GM18502 (cell line): ENCODE results near the gene MECR.

ENCODE experiments used
- ATAC-seq: cut with Tn5 transposase; IDR thresholded peaks from one replicate; pipeline ENCODE4 v1.9.1; 2021; ENCODE audit warnings: mild to moderate bottlenecking; ENCODE audit not compliant: unreplicated experiment, poor library complexity

Gene MECR

DNA sequence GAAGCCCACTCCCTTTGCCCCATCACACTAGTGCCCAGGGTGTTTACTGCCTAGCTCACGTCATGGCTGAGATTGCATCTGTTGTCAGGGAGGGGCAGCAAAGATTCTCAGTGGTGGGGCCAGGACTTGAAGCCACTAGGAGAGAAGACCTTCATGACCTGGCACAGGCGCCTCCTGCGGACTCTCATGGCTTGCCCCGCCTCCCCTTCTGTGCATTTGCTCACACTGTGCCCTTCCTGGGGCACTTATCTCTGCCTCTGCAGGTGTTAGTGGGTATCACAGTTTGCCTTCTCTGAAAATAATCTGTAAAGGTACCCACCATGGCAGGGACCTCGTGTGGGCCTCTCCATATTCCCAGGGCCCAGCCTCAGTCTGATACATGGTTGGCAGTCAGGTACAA lies 25.7 kb upstream of the MECR start:
- ATAC-seq: no peak

DNA sequence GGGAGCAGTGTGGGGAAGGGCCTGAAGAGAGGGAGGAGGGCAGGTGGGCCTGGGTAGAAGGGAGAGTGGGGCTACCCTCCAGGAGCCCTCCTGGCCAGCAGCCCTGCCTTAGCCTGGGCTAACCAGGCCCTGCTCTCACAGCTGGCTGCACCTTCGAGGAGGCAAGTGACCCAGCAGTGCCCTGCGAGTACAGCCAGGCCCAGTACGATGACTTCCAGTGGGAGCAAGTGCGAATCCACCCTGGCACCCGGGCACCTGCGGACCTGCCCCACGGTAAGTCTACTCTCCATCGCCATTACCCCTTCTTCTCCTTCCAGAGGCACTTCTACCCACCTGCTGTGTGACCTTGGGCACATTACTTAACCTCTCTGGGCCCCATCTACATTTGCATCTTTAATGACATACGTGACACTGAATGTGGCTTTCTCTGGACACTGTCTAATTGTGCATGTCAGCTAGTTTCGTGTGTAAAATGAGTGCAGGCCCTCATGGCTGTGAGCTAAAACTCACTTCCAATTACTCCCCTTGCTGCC lies 24.5 kb upstream of the MECR start:
- no peak for ATAC-seq

DNA sequence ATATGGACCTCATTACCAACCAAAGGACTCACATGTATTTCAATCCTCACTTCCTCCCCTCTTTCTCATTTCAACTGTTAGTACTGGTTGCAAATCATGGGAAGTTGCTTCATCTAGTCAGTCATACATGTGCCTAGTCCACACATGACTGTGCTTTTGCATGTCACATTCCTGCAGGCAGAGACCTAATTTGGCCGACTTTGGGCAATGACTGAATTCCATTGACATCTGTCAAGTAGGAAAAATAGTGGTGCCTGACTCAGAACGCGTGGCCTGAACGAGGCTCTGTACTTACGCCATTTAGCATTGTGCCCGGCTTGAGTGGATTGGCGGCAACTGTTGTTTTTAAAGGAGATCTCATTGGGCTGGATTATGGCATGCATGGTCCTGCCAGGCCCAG lies 23.6 kb upstream of the MECR start:
- no peak for ATAC-seq

DNA sequence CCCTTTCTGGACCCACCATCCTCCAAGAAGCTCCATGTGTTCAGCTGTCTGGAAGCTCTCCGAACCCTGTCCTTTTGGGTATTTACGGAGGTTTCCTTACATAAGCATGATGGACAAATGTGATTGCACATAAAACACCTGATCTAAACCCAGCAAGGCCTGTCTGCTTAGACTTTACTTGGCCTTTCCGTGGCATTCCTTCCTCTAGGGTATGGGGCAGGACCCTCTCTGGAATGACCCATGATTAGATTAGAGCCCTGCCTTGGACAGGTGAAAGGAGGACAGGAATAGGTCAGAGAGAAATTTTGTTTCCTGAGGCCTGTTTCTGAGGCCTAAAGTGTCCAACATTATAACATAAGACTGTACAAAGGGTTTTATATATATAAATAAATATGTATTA lies 22.4 kb upstream of the MECR start:
- ATAC-seq: no peak

DNA sequence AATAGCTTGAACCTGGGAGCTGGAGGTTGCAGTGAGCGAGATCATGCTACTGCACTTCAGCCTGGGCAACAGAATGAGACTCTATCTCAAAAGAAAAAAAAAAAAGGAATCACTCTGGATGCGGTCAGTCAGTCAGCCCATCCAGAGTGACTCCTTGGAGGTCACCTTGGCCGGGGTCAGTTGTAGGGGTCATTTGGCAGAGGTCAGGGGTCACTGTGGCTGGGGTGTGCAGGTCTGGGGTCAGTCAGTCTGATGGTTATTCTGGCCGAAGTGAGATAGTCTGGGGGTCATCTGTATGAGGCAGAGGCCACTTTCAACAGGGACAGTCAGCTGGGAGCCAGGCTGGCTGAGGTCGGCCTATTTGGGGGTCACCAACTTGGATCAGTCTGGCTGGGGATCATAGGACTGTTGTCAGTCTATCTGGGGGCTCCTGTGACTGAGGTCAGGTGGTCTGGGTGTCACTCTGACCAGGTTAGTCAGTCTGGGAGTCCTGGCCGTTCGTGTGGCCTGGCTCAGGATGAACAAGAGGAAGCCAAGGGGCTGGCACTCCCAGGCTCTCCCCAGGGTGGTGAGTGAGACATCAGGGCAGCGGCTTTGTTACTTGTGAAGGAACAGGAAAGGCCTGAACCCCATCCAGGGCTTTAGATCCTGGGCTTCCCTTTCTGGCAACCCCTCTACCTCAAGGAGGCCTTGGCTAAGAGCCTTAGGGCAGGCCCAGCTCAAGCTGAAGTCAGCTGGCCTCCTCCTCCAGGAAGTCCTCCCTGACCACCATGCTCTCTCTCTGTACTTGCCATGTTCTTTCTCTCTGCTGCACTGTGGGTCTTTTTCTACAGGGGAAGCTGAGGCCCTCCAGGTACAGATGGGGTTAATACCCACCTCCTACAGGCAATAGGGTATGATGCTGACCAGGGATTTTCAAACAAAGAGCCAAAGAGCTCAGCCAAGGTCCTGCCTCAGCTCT lies 20.7 kb upstream of the MECR start:
- no peak for ATAC-seq

DNA sequence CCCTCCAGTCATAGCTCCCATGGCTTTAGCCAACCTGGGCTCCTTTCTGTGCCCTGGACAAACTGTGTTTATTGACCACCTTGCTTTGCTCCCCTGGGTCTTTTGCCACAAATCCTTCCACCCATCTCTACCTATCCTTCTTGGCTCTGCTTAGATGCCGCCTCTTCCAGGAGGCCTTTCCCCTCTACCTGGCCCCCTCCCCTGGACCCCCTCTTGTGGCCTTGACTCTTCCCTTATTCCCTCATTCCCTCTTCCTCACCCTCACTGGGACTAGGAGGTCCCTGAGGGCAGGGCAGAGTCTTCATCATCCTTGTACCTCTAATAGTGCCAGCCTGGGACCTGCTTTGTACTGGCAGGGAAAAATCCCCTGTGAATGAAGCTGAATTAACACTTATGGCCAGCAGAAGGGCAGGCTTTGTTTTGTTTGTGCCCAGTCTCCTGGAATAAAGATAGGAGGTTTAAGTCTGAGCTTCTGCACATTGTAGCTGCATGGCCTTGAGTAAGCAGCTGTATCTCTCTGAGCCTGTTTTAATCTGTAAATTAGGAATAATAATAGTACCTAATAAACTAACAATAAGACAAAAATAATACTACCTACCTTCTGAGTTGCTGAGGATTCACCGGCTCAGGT lies 19.3 kb upstream of the MECR start:
- no peak for ATAC-seq

DNA sequence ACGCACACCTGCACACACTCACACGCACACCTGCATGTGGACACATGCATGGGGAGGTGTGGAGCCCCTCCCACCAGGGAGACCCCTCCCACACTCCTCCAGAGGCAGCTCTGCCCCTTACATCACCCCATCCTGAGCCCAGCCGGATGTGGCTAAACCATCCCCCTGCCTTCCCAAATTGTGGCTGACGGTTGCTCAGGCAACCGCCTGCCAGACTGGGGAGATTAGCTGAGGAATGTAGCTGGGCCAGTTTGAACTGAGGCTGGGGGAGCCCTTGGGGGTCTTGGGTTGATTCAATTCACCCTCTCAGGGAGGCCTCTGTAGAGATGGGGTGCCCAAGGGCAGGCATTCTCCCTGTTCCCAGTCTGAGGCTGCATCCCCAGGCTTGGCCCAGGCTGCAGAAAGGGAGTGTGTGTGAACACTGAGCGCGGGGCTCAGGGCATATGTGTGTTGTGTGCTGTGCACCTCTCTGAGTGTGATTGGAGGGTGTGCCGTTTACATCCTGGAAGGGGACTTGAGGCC lies 18.5 kb upstream of the MECR start:
- no peak for ATAC-seq

DNA sequence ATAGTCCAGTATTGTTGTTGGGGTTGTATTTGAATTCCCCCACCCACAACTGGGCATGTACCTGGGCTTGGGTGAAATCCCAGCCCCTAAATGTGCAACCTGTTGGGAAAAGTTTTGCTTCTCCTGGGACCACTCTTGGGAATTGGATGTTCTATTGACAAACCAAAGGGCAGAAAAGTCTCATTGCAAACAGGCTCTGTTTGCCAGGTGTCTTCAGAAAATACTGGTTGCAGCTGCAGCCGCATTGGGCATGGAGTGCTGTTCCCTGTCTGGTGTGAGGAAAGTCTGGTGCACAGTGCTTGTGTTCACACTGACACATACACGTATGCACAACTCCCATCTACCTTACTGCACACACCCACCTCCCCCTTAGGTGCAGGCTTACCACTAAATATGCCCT lies 17.7 kb upstream of the MECR start:
- ATAC-seq: no peak

DNA sequence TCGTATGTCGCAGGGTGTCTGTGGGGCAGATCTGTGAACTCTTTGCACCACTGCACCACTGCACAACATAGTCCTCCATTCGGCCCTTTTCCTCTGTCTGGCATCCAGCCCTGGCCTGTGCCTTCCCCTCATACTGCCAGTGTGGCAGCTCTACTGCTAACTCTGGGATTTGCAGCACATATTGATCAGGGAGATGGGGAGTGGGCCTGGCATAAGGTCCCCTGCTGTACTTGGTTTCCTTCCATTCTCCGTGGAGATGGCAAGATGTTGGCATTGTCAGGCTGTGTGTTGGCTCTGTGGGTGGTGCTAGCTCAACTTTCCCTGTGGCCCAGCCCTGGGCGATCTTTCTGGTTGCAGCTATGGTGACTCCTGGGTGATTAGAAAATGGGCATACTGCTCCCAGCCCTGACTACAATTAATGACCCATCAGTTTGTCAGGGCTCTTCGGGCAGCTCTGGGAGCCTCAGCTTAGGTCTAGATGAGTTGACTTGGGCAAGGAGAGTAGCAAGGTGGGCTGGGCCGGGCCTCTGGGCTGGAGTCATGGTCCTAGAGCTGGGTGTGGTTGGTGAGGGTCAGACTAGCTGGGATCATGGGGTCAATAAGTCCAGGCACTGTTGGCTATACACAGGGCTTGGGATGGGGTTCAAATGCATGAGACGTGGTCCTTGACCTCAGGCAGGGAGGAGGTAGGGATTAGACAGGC lies 17.0 kb upstream of the MECR start:
- ATAC-seq: no peak

DNA sequence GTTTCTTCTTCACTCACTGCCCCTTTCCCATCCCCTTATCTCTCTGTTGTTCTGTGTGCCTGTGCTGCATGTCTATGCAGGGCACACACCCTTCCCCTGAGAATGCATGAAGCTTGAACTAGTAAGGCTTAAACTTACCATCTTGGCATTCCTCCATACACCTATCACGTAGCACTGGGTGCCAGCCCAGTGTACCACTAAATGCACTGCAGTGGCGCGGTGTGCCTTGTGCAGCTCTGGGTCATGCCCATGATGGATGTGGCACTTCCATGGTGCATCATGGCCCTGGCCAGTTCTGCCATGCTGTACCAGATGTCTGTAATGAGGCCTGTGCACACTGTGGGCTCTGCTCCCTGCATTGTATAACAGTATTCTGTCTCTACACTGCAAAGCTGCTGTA lies 16.3 kb upstream of the MECR start:
- ATAC-seq: no peak

DNA sequence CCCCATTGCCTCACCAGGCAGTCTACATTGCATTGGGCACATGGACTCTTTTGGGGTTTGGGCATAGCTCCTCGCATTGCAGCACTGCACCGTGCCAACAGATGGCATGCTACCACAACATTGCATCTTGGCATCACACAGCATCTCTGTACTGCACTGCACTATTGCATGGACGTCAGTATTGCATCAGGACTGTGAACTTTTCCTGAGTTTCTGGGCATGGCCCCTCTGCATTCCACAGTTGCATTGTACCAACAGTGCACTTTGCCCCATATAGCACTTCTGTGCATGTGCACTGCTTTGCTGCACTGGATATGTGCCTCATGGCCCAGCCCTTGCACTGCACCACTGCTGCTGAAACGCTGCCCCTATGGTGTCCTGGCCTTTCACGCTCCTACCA lies 15.1 kb upstream of the MECR start:
- no peak for ATAC-seq

DNA sequence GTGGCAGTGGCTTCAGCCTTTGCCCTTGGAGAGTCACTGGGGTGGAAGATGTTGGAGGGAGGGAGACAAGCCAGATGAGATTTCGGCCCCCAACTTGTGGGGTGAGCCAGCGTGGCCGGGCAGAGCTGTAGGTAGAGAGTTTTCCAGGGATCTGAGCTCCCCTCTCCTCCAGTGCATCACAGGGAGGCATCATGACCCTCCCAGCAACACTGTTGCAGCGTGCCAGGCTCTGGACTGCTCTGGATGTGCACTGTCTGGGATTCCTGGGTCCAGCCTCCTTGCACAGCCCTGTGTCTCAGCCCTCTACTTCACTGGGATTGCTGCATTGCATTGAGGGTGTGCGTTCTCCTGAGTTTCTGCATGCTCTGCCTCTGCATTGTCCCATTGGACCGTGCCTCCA lies 14.5 kb upstream of the MECR start:
- ATAC-seq: no peak

DNA sequence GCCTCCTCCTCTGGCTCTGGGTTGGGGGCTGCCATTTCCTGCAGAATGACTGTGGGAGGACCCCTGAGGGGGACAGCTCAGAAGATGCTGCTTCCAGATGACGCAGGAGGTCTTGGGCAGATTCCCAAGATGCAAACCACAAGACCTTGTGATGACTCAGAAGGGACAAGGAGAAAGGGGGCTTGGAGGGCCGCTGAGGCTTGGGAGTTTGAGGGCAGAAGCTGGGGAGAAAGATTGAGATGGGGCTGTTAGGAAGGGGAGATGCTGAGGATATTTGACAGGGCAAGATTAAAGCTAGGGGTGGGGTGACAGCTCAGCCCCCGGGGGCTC lies 13.1 kb upstream of the MECR start:
- ATAC-seq: no peak

DNA sequence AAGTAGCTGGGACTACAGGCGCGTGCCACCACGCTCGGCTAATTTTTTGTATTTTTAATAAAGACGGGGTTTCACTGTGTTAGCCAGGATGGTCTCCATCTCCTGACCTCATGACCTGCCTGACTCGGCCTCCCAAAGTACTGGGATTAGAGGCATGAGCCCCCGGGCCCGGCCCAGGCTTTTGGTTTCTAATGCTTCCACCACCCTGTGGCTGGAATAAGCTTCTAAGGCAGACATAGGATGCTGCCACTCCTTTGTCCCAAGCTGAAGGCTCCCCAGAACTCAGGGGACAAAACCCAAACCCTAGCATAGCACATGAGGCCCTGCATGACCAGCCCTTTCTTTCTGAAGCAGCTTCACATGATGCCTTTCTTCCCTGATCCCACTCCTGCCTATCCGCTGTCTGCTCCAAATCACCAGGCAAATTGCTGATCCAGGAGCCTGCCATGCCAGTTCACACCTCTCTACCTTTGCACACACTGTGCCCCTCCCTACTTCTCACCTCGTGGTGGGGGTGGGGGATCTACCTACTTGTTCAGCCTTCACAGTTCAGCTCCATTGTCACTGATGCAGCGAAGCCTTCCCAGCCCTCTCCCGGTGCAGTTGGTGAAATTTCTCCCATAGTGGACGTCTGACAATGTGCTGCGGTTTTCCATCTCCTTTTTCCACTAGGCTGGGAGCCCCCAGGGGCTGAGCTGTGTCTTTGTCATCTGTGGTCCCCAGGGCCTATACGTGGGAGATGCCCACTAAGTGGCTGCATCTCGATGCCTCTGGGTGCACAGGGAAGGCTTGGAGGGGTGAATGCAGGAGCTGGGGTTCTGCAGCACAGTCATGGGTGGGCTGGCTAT lies 12.5 kb upstream of the MECR start:
- no peak for ATAC-seq

DNA sequence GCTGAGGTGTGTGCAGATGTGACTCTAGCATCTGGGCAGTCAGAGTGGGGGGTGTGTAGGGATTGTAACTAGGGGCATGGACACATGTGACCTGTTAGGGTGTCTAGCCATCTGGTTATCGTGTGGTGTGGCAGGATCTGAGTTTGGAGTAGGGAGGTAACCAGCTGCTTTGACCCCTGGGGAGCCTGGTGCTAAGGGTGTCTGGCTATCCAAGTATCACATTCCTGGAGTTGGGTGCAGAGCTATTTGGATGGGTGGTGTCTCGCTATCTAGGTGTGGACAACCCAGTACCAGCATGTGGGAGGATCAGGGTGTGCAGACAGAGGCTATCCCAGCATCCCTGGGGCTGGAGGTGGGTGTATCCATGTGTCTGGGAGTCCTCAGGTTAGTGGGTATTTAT lies 10.3 kb upstream of the MECR start:
- ATAC-seq: no peak

DNA sequence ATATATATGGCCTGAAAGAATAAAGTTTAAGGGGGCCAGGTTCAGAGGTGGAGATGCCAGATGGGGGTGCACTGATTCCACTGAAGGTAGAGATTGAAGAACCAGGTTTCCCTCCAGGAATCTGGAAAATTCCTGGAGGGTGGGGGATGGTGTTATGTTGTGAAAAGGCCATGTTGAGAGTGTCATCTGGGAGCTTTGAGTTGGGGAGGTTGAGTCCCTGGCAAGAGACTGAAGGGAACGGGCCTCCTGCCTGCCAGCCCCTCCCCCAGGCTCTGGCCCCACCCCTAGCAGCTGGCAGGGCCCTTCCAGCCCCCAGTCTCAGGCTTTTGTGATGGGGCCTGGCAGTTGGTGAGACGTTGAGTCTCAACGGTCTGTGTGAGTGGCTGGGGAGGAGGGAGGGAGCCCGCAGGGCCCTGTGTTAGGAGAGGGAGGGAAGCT lies 9.7 kb upstream of the MECR start:
- no peak for ATAC-seq

DNA sequence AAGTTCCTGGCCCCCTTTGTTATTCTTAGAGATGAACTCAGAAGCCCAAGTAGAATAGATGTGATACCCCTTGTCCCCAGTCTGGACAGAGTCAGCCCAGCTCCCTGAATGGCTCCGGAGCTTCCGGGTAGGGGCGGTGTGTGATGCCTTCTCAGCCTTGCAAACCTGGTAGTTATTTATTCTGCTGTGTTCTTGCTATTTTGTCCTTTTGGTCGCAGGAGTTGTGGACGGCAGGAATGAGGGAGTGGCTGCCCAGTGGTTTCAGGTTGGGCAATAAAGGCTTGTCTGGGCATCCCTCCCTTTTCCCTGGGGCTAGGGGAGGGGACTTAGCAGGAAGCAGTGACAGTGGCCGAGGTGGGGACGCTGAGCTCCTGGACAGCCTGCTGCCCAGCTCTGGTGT lies 8.4 kb upstream of the MECR start:
- no peak for ATAC-seq

DNA sequence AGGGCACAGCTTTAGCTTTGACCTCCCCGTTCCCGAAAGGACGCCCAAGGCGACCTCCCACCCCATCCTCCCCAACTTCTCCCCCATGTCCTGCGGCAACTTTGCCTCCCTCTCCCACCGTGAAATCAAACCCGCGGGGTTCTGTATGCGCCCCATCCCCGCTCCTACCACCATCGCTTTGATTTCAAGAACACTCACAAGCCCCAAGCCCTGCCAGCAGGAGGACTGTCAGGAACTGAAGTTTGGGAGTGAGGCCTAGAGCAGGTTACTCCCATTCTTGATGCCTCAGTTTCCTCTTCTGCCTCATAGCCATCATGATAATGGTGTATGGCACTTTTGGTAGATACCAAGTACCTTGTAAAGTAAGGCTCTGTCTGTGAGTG lies 7.9 kb upstream of the MECR start:
- no peak for ATAC-seq

DNA sequence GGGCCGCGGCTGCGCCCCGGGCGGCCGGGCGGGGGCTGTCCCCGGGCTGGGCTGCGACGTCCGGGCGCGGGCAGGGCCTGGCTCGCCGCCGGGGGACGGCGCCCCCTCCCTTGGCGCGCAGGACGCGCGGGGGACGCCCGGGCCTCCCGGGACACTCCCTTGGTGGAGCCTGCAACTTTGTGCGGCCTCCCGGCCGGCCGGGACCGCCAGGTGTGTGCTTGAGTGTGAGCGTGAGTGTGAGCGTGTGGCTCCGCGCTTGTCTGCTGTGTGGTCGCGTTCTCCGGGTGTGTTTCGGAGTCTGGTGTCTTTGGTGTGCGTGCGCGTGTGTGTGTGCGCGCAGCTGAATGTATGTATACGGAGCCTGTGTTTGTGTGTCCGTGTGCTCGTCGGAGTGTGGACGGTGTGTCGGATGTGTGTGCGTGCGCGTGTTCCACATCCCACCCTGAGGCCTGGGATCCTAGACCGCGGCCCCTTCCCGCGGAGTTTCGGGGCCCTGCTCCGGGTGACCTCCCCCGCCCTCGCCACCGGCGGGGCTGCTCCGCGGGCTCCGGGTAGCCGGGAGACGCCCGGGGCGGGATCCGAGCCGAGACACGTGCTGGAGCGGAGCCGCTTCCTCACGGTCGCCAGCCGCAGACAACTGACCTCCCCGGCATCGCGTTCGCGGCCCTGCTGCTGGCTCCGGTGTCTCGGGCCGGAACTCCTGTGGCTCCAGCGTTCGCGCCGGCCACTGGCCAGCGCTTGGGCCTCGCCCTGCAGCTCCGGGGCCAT lies 7.3 kb upstream of the MECR start:
- ATAC-seq: no peak
